ENCODE data around the gene SHROOM2.

The SHROOM2 gene

GRCh38 chrX:9921407-9921806 is 135.2 kb downstream of the SHROOM2 start:
- ChIA-PET CTCF (no interaction called here), POLR2A (no interaction called here)

GRCh38 chrX:9923357-9923756 is 137.1 kb downstream of the SHROOM2 start:
- Histone ChIP-seq H3K9me3 (ENCODE audit: control insufficient read depth, insufficient read depth, low read depth, low read length) (no peaks in the 10 kb centered on the region), H3K4me3 (ENCODE audit: low read depth, low read length) (no peak overlapping the region), H3K36me3 (ENCODE audit: control insufficient read depth in 2 of 2, insufficient read depth in 1 of 2, low read length in 2 of 2) (no peaks in the 10 kb centered on the region), H3K4me1 (ENCODE audit: control insufficient read depth, insufficient read depth, low read length) (no peaks in the 10 kb centered on the region), H3K27ac (ENCODE audit: extremely low read depth, low read depth, low read length) (no peak overlapping the region)
- TF ChIP-seq ZNF221 (tag by site-specific recombination; IDR thresholded peaks at IDR 0.05; ENCODE audit: borderline replicate concordance) (no peak), ZNF16 (tag by site-specific recombination; IDR thresholded peaks at IDR 0.05; ENCODE audit: low read depth) (no peak), WT1 (tag by site-specific recombination; IDR thresholded peaks at IDR 0.05) (no peak), MZF1 (tag by site-specific recombination; IDR thresholded peaks at IDR 0.05; ENCODE audit: borderline replicate concordance) (no peak), YY2 (tag by site-specific recombination; IDR thresholded peaks at IDR 0.05) (no peak), ZNF785 (tag by site-specific recombination; IDR thresholded peaks at IDR 0.05) (no peak), ZEB2 (tag by site-specific recombination; IDR thresholded peaks at IDR 0.05) (no peak), ZSCAN4 (tag by site-specific recombination; IDR thresholded peaks at IDR 0.05) (no peak), MEIS1 (CRISPR knock-in tag; IDR thresholded peaks at IDR 0.05; ENCODE audit: borderline replicate concordance) (no peak), ZNF660 (tag by site-specific recombination; IDR thresholded peaks at IDR 0.05) (no peak), ZNF664 (tag by site-specific recombination; IDR thresholded peaks at IDR 0.05) (no peak), ZBTB7A (tag by site-specific recombination; IDR thresholded peaks at IDR 0.05; ENCODE audit: low read depth) (no peak)
- ChIA-PET POLR2A (no interaction called here), CTCF (no interaction called here)

More at GRCh38 chrX:9921407-9921806, 135.2 kb downstream of the SHROOM2 start:
- H3K4me1 ChIP-seq (ENCODE audit: control insufficient read depth, insufficient read depth, low read length) = no peaks in the 10 kb centered on the region
- TF ChIP-seq ZNF155 (tag by site-specific recombination; IDR thresholded peaks at IDR 0.05) (no peak), ZNF362 (tag by site-specific recombination; IDR thresholded peaks at IDR 0.05) (no peak), AEBP2 (tag by site-specific recombination; IDR thresholded peaks at IDR 0.05; ENCODE audit: borderline replicate concordance) (no peak), ZFP3 (tag by site-specific recombination; IDR thresholded peaks at IDR 0.05; ENCODE audit: low read depth) (no peak), ZBTB8A (tag by site-specific recombination; IDR thresholded peaks at IDR 0.05) (no peak), ZFP69B (tag by site-specific recombination; IDR thresholded peaks at IDR 0.05) (no peak), ZXDB (tag by site-specific recombination; IDR thresholded peaks at IDR 0.05) (no peak), ZBTB11 (tag by site-specific recombination; conservative IDR thresholded peaks at IDR 0.05; ENCODE audit: low read depth) (no peak), ZNF626 (tag by site-specific recombination; IDR thresholded peaks at IDR 0.05) (no peak)
- H3K27ac ChIP-seq (ENCODE audit: extremely low read depth, low read depth, low read length) = no peak overlapping the region
- no peaks in the 10 kb centered on the region for H3K9me3 ChIP-seq (ENCODE audit: control insufficient read depth, insufficient read depth, low read depth, low read length)
- no peak overlapping the region for H3K4me3 ChIP-seq (ENCODE audit: low read depth, low read length)
- no peaks in the 10 kb centered on the region for H3K36me3 ChIP-seq (ENCODE audit: control insufficient read depth in 2 of 2, insufficient read depth in 1 of 2, low read length in 2 of 2)

Measured in HEK293 (cell line).